Liver (tissue), 9 donors: ENCODE measurements around the gene CEP128. TPM values are rescaled to one million over a fixed set of nuclear protein-coding genes. Genes with fewer than 3 reads are reported as not detected.

Experiments used
- DNase-seq: peaks from one replicate; pipeline ENCODE4 v3.0.0-alpha.2; 2017; ENCODE audit warnings: low spot score
- H3K27ac ChIP-seq, 2 donors: one replicate each; pipeline ENCODE4 v1.7.0; 2013; ENCODE audit warnings: inconsistent platforms in 2 of 2, low read length in 2 of 2, control low read depth in 1 of 2, low read depth in 1 of 2, mild to moderate bottlenecking in 1 of 2
- H3K27me3 ChIP-seq, 4 donors: one replicate each; pipeline versions ENCODE4 v1.6.1 to v1.7.0; 2013; ENCODE audit warnings: low read length in 3 of 4, inconsistent platforms in 1 of 4, mild to moderate bottlenecking in 1 of 4, moderate library complexity in 1 of 4; ENCODE audit not compliant: control insufficient read depth in 4 of 4, insufficient read depth in 4 of 4
- H3K36me3 ChIP-seq, 4 donors: one replicate each; pipeline versions ENCODE4 v1.6.1 to v1.7.0; 2013; ENCODE audit warnings: low read length in 3 of 4, mild to moderate bottlenecking in 3 of 4, low read depth in 1 of 4, moderate library complexity in 1 of 4; ENCODE audit not compliant: control insufficient read depth in 4 of 4, insufficient read depth in 3 of 4
- H3K4me1 ChIP-seq, 4 donors: one replicate each; pipeline versions ENCODE4 v1.6.1 to v1.7.0; 2013; ENCODE audit warnings: low read length in 3 of 4, mild to moderate bottlenecking in 3 of 4, moderate library complexity in 1 of 4; ENCODE audit not compliant: control insufficient read depth in 4 of 4, insufficient read depth in 4 of 4
- H3K4me3 ChIP-seq, 3 donors: one replicate each; pipeline versions ENCODE4 v1.6.1 to v1.7.0; 2013; ENCODE audit warnings: low read length in 3 of 3, control low read depth in 1 of 3, low read depth in 1 of 3, mild to moderate bottlenecking in 1 of 3
- H3K9ac ChIP-seq, 2 donors: one replicate each; pipeline ENCODE4 v1.7.0; 2013; ENCODE audit warnings: low read length in 2 of 2, mild to moderate bottlenecking in 2 of 2, moderate library complexity in 2 of 2, control low read depth in 1 of 2, low read depth in 1 of 2
- H3K9me3 ChIP-seq, 4 donors: one replicate each; pipeline versions ENCODE4 v1.6.1 to v1.7.0; 2013; ENCODE audit warnings: low read length in 3 of 4; ENCODE audit not compliant: control insufficient read depth in 4 of 4
- ATF3 ChIP-seq: IDR thresholded peaks from 2 replicates; pipeline ENCODE4 v1.6.1; 2016; ENCODE audit warnings: antibody characterized with exemption
- EGR1 ChIP-seq, 2 donors: IDR thresholded peaks; 2 replicates each; pipeline ENCODE4 v1.6.1; 2016 to 2018; ENCODE audit warnings: antibody characterized with exemption in 2 of 2, low read depth in 2 of 2
- FOXA1 ChIP-seq: IDR thresholded peaks from 2 replicates; pipeline ENCODE4 v1.6.1; 2016; ENCODE audit warnings: antibody characterized with exemption
- FOXA2 ChIP-seq: IDR thresholded peaks from 2 replicates; pipeline ENCODE4 v1.6.1; 2016; ENCODE audit warnings: antibody characterized with exemption
- GABPA ChIP-seq, 2 donors: IDR thresholded peaks in 1 of 2; conservative IDR thresholded peaks in 1 of 2; 2 replicates each; pipeline ENCODE4 v1.6.1; 2016; ENCODE audit warnings: antibody characterized with exemption in 2 of 2, mild to moderate bottlenecking in 1 of 2, moderate library complexity in 1 of 2
- HNF4A ChIP-seq, 2 donors: conservative IDR thresholded peaks; 2 replicates each; pipeline ENCODE4 v1.6.1; 2016; ENCODE audit warnings: antibody characterized with exemption in 2 of 2, mild to moderate bottlenecking in 2 of 2
- HNF4G ChIP-seq: IDR thresholded peaks from 2 replicates; pipeline ENCODE4 v1.6.1; 2016; ENCODE audit warnings: antibody characterized with exemption
- JUND ChIP-seq, 2 donors: IDR thresholded peaks; 2 replicates each; pipeline ENCODE4 v1.6.1; 2016; ENCODE audit warnings: antibody characterized with exemption in 2 of 2
- NR2F2 ChIP-seq: IDR thresholded peaks from 2 replicates; pipeline ENCODE4 v1.6.1; 2016; ENCODE audit warnings: antibody characterized with exemption
- RAD21 ChIP-seq, 2 donors: IDR thresholded peaks; 2 replicates each; pipeline ENCODE4 v1.6.1; 2016; ENCODE audit warnings: antibody characterized with exemption in 2 of 2, mild to moderate bottlenecking in 2 of 2
- RXRA ChIP-seq, 2 donors: IDR thresholded peaks; 2 replicates each; pipeline ENCODE4 v1.6.1; 2017 to 2018; ENCODE audit warnings: antibody characterized with exemption in 2 of 2, mild to moderate bottlenecking in 1 of 2
- SP1 ChIP-seq: IDR thresholded peaks from 2 replicates; pipeline ENCODE4 v1.6.1; 2018; ENCODE audit warnings: antibody characterized with exemption, mild to moderate bottlenecking
- TAF1 ChIP-seq: conservative IDR thresholded peaks from 2 replicates; pipeline ENCODE4 v1.6.1; 2016; ENCODE audit warnings: antibody characterized with exemption, mild to moderate bottlenecking
- YY1 ChIP-seq: IDR thresholded peaks from 2 replicates; pipeline ENCODE4 v1.6.1; 2016; ENCODE audit warnings: antibody characterized with exemption, mild to moderate bottlenecking
- WGBS: extraction: QIAGEN DNeasy Blood & Tissue Kit; methylation state at CpG from one replicate; pipeline ENCODE4 v1.1.7; 2013; 5-methylcytosine and 5-hydroxymethylcytosine counted together
- polyA plus RNA-seq, 2 donors: library from polyadenylated mRNA; stranded (reverse) in 1 of 2; unstranded in 1 of 2; fragments of 200-250 nt in 1 of 2; fragments of >200 nt in 1 of 2; fragmentation: Nextera tagmentation in 1 of 2; extraction: Ambion mirVana in 1 of 2; gene quantifications; one replicate each; pipeline versions ENCODE4 v1.2.1 to v1.2.3, GENCODE V29; 2013 to 2015
- total RNA-seq, 2 donors: library from RNA; depleted of rRNA; stranded (reverse); fragments of >200 nt; gene quantifications; one replicate each; pipeline ENCODE4 v1.2.3, GENCODE V29; 2014
- TF ChIP-seq, protein P1 (sequence below): IDR thresholded peaks from 2 replicates; pipeline ENCODE4 v1.6.1; 2016; ENCODE audit warnings: antibody characterized with exemption
- TF ChIP-seq, protein P2 (sequence below): IDR thresholded peaks from 2 replicates; pipeline ENCODE4 v1.6.1; 2016; ENCODE audit warnings: antibody characterized with exemption
- TF ChIP-seq, protein P3 (sequence below): IDR thresholded peaks from 2 replicates; pipeline ENCODE4 v1.6.1; 2016; ENCODE audit warnings: antibody characterized with exemption, mild to moderate bottlenecking
- TF ChIP-seq, protein P4 (sequence below): fragments of 150-350 bp; IDR thresholded peaks from 2 replicates; pipeline ENCODE4 v1.5.1; 2017; ENCODE audit warnings: improper control_type of control experiment, low read depth, low read length; ENCODE audit not compliant: missing input control
- donor health status: healthy.
- donor health status: healthy.
- donor health status: healthy.
- donor health status: healthy.
- donor health status: healthy.

The CEP128 gene
- total and polyA plus RNA-seq, 4 donors = 0.27 to 3.8 (median 1.4) TPM

DNA sequence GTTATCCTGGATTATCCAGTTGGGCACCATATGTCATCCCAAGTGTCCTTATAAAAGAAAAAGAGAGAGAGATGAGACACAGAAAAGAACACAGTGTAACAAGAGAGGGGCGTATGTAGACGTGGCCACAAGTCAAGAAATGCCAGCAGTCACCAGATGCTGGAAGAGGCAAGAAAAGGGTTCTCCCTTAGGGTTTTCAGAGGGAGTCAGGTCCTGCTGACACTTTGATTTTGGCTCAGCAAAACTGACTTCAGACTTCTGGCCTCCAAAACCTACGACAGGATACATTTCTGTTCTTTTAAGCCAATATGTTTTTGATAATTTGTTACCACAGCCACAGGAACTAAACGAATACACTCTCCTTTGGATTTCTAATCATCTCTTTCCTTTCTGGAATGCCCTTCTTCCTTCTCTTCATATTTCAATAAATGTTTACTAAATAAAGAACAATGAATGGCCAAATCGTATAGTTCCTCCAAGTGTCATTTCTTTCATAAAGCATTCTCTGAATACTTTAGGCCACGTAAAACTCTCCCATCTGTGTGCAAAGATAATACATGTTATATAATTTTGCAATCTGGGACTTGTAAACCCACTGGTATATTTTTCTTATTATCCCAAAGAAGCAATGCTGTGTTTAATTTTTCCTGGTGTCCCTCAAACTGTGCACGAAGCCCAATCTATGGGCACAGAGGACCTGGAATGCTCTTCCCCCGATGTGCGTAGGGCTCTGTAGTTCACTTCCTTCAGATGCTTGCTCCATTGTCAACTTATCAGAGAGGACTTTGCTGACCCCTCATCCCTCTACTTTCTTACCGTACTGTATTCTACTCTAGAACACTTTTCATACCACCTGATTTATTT lies 303.6 kb downstream of the CEP128 start:
- no peaks in the 10 kb centered on the region for H3K27me3 ChIP-seq
- no peak for DNase-seq
- H3K36me3 ChIP-seq = no peaks in the 10 kb centered on the region
- H3K27ac ChIP-seq = no peak overlapping the region
- TF ChIP-seq YY1 (no peak), RAD21 (IDR thresholded peaks at IDR 0.05) (no peak), EGR1 (IDR thresholded peaks at IDR 0.05; ENCODE audit: low read depth in 2 of 2) (no peak), FOXA2 (no peak), HNF4G (no peak), FOXA1 (no peak), TAF1 (no peak), JUND (IDR thresholded peaks at IDR 0.05) (no peak), GABPA (IDR thresholded peaks at IDR 0.05 in 1 of 2, conservative IDR thresholded peaks at IDR 0.05 in 1 of 2) (no peak), HNF4A (conservative IDR thresholded peaks at IDR 0.05) (no peak), RXRA (IDR thresholded peaks at IDR 0.05) (no peak), NR2F2 (no peak), SP1 (no peak), ATF3 (no peak)
- TF ChIP-seq, protein P1, sequence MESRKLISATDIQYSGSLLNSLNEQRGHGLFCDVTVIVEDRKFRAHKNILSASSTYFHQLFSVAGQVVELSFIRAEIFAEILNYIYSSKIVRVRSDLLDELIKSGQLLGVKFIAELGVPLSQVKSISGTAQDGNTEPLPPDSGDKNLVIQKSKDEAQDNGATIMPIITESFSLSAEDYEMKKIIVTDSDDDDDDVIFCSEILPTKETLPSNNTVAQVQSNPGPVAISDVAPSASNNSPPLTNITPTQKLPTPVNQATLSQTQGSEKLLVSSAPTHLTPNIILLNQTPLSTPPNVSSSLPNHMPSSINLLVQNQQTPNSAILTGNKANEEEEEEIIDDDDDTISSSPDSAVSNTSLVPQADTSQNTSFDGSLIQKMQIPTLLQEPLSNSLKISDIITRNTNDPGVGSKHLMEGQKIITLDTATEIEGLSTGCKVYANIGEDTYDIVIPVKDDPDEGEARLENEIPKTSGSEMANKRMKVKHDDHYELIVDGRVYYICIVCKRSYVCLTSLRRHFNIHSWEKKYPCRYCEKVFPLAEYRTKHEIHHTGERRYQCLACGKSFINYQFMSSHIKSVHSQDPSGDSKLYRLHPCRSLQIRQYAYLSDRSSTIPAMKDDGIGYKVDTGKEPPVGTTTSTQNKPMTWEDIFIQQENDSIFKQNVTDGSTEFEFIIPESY = no peak
- TF ChIP-seq, protein P2, sequence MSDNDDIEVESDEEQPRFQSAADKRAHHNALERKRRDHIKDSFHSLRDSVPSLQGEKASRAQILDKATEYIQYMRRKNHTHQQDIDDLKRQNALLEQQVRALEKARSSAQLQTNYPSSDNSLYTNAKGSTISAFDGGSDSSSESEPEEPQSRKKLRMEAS = no peak
- TF ChIP-seq, protein P3, sequence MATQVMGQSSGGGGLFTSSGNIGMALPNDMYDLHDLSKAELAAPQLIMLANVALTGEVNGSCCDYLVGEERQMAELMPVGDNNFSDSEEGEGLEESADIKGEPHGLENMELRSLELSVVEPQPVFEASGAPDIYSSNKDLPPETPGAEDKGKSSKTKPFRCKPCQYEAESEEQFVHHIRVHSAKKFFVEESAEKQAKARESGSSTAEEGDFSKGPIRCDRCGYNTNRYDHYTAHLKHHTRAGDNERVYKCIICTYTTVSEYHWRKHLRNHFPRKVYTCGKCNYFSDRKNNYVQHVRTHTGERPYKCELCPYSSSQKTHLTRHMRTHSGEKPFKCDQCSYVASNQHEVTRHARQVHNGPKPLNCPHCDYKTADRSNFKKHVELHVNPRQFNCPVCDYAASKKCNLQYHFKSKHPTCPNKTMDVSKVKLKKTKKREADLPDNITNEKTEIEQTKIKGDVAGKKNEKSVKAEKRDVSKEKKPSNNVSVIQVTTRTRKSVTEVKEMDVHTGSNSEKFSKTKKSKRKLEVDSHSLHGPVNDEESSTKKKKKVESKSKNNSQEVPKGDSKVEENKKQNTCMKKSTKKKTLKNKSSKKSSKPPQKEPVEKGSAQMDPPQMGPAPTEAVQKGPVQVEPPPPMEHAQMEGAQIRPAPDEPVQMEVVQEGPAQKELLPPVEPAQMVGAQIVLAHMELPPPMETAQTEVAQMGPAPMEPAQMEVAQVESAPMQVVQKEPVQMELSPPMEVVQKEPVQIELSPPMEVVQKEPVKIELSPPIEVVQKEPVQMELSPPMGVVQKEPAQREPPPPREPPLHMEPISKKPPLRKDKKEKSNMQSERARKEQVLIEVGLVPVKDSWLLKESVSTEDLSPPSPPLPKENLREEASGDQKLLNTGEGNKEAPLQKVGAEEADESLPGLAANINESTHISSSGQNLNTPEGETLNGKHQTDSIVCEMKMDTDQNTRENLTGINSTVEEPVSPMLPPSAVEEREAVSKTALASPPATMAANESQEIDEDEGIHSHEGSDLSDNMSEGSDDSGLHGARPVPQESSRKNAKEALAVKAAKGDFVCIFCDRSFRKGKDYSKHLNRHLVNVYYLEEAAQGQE = no peak
- TF ChIP-seq, protein P4, sequence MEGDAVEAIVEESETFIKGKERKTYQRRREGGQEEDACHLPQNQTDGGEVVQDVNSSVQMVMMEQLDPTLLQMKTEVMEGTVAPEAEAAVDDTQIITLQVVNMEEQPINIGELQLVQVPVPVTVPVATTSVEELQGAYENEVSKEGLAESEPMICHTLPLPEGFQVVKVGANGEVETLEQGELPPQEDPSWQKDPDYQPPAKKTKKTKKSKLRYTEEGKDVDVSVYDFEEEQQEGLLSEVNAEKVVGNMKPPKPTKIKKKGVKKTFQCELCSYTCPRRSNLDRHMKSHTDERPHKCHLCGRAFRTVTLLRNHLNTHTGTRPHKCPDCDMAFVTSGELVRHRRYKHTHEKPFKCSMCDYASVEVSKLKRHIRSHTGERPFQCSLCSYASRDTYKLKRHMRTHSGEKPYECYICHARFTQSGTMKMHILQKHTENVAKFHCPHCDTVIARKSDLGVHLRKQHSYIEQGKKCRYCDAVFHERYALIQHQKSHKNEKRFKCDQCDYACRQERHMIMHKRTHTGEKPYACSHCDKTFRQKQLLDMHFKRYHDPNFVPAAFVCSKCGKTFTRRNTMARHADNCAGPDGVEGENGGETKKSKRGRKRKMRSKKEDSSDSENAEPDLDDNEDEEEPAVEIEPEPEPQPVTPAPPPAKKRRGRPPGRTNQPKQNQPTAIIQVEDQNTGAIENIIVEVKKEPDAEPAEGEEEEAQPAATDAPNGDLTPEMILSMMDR = no peak
- WGBS = 89% methylated on average over 10 of the region's 10 CpGs
- H3K9me3 ChIP-seq = no peaks in the 10 kb centered on the region
- no peaks in the 10 kb centered on the region for H3K4me1 ChIP-seq
- H3K4me3 ChIP-seq = no peak overlapping the region
- no peak overlapping the region for H3K9ac ChIP-seq
